Loucy (cell line): ENCODE measurements around the gene IPPK.

ENCODE experiments used
- H2AFZ ChIP-seq: fragments of 200-600 bp; sonication (generic); 2 replicates; pipeline ENCODE4 v1.6.0; 2016; ENCODE audit warnings: antibody characterized with exemption, mild to moderate bottlenecking, low read length, moderate library complexity
- H3F3A ChIP-seq: fragments of 200-600 bp; 2 replicates; pipeline ENCODE4 v1.6.0; 2016; ENCODE audit warnings: antibody characterized with exemption, low read depth, mild to moderate bottlenecking
- H3K27me3 ChIP-seq: fragments of 200-600 bp; sonication (generic); 2 replicates; pipeline ENCODE4 v1.6.1; 2014; ENCODE audit warnings: low read length, mild to moderate bottlenecking; ENCODE audit not compliant: insufficient read depth, poor library complexity, severe bottlenecking
- H3K36me3 ChIP-seq: fragments of 200-600 bp; sonication (generic); 2 replicates; pipeline ENCODE4 v1.6.1; 2016; ENCODE audit warnings: low read length; ENCODE audit not compliant: insufficient read depth
- H3K4me1 ChIP-seq: fragments of 200-600 bp; sonication (generic); 2 replicates; pipeline ENCODE4 v1.5.1; 2014; ENCODE audit warnings: low read length, mild to moderate bottlenecking; ENCODE audit not compliant: insufficient read depth, poor library complexity, severe bottlenecking
- H3K4me2 ChIP-seq: fragments of 200-600 bp; sonication (generic); 2 replicates; pipeline ENCODE4 v1.6.0; 2014; ENCODE audit warnings: antibody characterized with exemption, low read length, low read depth, mild to moderate bottlenecking; ENCODE audit not compliant: poor library complexity, severe bottlenecking
- H3K4me3 ChIP-seq: fragments of 200-600 bp; sonication (generic); 2 replicates; pipeline ENCODE4 v1.5.1; 2014; ENCODE audit warnings: low read length, mild to moderate bottlenecking, mixed read lengths; ENCODE audit not compliant: poor library complexity, severe bottlenecking
- H3K79me2 ChIP-seq: fragments of 200-600 bp; sonication (generic); 2 replicates; pipeline ENCODE4 v1.6.1; 2014; ENCODE audit warnings: low read length; ENCODE audit not compliant: insufficient read depth
- H3K9ac ChIP-seq: fragments of 200-600 bp; sonication (generic); 2 replicates; pipeline ENCODE4 v1.6.0; 2014; ENCODE audit warnings: mild to moderate bottlenecking, low read depth, low read length, moderate library complexity; ENCODE audit not compliant: poor library complexity, severe bottlenecking
- H3K9me2 ChIP-seq: fragments of 200-600 bp; sonication (generic); replicated peaks from 2 replicates; pipeline ENCODE4 v1.6.1; 2016; ENCODE audit warnings: low read depth, low read length, mixed read lengths
- H3K9me3 ChIP-seq: fragments of 200-600 bp; sonication (generic); 2 replicates; pipeline ENCODE4 v1.6.1; 2014; ENCODE audit warnings: mild to moderate bottlenecking, antibody characterized with exemption, low read length, low read depth; ENCODE audit not compliant: insufficient read depth
- H4K20me1 ChIP-seq: fragments of 200-600 bp; sonication (generic); 2 replicates; pipeline ENCODE4 v1.6.0; 2014; ENCODE audit warnings: antibody characterized with exemption, low read length, mild to moderate bottlenecking; ENCODE audit not compliant: insufficient read depth, poor library complexity, severe bottlenecking
- CTCF ChIP-seq: fragments of 200-600 bp; sonication (generic); conservative IDR thresholded peaks from 2 replicates; pipeline ENCODE4 v1.5.1; 2014; ENCODE audit warnings: mild to moderate bottlenecking, antibody characterized with exemption, low read length
- EZH2phosphoT487 ChIP-seq: fragments of 200-600 bp; IDR thresholded peaks from 2 replicates; pipeline ENCODE4 v1.6.1; 2018; ENCODE audit warnings: antibody characterized with exemption, mild to moderate bottlenecking, moderate library complexity, borderline replicate concordance

IPPK gene

GRCh38 chr9:92617951-92618510, 51.9 kb downstream of the IPPK start:
- no peaks in the 10 kb centered on the region for H3K9me3 ChIP-seq

DNA sequence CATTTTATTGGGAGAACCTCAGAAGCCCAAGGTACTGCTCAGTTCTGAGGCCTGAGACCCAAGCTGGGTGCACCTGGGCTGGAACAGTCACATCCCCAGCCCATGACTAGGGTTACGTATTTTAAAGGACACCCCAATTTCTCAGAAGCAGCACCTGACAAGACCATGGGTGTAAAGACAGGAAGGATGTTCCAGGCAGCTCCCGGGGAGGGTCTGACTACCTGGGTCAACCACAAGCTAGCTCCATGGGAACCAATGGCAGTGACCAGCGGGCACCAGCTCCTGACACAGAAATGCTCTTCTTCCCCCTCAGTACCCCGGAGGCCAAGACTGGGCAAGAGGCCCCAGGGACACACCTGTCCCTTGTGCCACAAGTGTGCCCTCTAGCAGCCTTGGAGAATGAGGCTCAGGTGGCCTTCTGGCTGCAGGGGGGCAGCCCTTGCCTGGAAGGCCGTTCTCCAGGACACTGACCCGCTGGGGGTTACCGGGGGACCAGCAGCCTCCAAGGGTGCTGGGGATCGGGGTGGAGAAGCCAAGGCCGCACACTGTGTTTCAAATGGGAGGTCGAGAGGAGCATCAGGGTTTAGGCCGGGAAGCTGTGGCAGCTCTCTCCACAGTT, 52.6 kb downstream of the IPPK start:
- no peaks in the 10 kb centered on the region for H3K9me3 ChIP-seq
- H3K9me2 ChIP-seq, result no peaks in the 10 kb centered on the region
- no peaks in the 10 kb centered on the region for H3F3A ChIP-seq
- peaks cover 75% of the 10 kb centered on the region; the same call in 1 of the 2 replicates for H3K36me3 ChIP-seq
- TF ChIP-seq EZH2phosphoT487, result no peak
- H3K27me3 ChIP-seq, result no peaks in the 10 kb centered on the region
- H3K4me2 ChIP-seq, result no peak overlapping the region
- no peak overlapping the region for H3K9ac ChIP-seq
- no peak overlapping the region for H2AFZ ChIP-seq
- H3K79me2 ChIP-seq, result no peaks in the 10 kb centered on the region
- H4K20me1 ChIP-seq, result no peaks in the 10 kb centered on the region
- no peak overlapping the region for H3K4me3 ChIP-seq
- no peaks in the 10 kb centered on the region for H3K4me1 ChIP-seq

More at GRCh38 chr9:92617951-92618510, 51.9 kb downstream of the IPPK start:
- no peaks in the 10 kb centered on the region for H3K4me1 ChIP-seq
- no peaks in the 10 kb centered on the region for H3K9me2 ChIP-seq
- no peaks in the 10 kb centered on the region for H4K20me1 ChIP-seq
- H3K27me3 ChIP-seq, result no peaks in the 10 kb centered on the region
- TF ChIP-seq EZH2phosphoT487 (no peak), CTCF (no peak)
- no peaks in the 10 kb centered on the region for H3K79me2 ChIP-seq
- no peak overlapping the region for H3K4me2 ChIP-seq
- no peaks in the 10 kb centered on the region for H3F3A ChIP-seq
- H2AFZ ChIP-seq, result no peak overlapping the region
- no peak overlapping the region for H3K4me3 ChIP-seq
- peaks cover 68% of the 10 kb centered on the region; the same call in 1 of the 2 replicates for H3K36me3 ChIP-seq
- H3K9ac ChIP-seq, result no peak overlapping the region

DNA sequence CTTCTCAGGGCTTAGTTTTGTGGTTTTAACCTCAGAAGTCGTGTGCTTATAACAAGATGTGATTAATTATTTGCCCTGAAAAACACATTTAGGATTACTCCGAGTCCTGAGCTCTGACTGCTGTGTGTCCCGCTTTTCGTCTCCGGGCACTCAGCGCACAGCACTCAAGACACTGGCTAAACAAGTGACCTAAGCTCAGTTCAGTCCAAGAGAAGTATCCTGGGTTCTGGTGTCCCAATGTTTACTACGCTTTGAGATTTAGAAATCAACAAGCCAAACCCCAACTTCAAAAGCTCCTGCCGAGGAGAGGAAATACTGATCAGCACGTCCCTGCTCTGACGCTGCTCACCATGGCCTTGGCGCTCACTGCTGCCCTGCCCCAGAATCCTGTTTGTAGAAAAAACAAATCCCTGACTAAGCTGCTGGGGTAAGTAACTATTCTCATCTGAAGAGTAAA, 53.2 kb downstream of the IPPK start:
- H3K4me2 ChIP-seq, result no peak overlapping the region
- H3K79me2 ChIP-seq, result no peaks in the 10 kb centered on the region
- no peaks in the 10 kb centered on the region for H3K4me1 ChIP-seq
- no peak overlapping the region for H3K4me3 ChIP-seq
- H3K9me2 ChIP-seq, result no peaks in the 10 kb centered on the region
- H4K20me1 ChIP-seq, result no peaks in the 10 kb centered on the region
- H3K9ac ChIP-seq, result no peak overlapping the region
- TF ChIP-seq EZH2phosphoT487 (no peak), CTCF (no peak)
- H3K9me3 ChIP-seq, result no peaks in the 10 kb centered on the region
- no peaks in the 10 kb centered on the region for H3K27me3 ChIP-seq
- H2AFZ ChIP-seq, result no peak overlapping the region
- H3F3A ChIP-seq, result no peaks in the 10 kb centered on the region
- H3K36me3 ChIP-seq, result peaks cover 78% of the 10 kb centered on the region; the same call in 1 of the 2 replicates
